ENCODE results near the gene DNAJC8. TPM values are rescaled to one million over a fixed set of nuclear protein-coding genes. Genes with fewer than 3 reads are reported as not detected.

DNAJC8 gene
- total and polyA plus RNA-seq, 2 of the 8 experiments (the other 6 are each of a cell fraction or from before 2014, with no cell fraction given), result 116 to 134 TPM

DNA sequence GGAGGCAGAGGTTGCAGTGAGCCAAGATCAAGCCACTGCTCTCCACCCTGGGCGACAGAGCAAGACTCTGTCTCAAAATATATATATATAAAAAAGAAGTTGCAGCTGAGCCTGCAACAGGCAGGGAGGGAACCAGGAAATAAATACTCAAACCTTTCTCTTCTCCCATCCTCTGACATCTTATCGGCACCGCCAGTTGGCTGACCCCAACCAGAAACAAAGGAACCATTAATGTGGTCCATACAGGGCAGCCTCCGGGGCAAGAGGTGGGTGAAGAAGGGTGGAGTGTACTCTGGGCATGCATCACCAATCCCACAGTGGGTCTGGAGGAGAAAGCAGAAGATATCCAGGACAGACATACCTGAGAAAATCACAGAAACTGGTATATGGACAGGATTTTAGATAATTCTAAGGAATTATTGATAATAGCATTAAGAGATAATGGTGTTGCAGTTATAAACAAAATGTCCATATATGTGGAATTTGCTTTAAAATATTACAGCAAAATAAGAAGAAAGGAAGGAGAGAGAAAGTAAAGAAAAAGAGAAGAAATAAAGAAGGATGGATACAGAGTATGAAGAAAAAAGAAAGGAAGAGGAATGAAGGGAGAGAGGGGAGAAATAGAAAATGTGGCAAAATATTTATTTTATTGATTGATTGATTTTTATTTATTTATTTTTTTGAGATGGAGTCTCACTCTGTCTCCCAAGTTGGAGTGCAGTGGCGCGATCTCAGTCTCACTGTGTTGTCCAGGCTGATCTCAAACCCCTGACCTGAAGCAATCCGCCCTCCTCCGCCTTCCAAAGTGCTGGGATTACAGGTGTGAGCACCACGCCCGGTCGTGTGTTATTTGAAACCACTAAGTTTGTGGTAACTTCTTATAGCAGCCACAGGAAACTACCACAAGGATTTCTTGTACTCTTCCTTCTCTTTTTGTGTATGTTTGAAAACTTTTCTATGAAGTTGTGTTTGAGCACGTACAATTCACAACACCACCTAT lies 52.2 kb downstream of the DNAJC8 start (continued):
- no peak for TF ChIP-seq BCL11A (IDR thresholded peaks at IDR 0.05; ENCODE audit: low read depth in 2 of 2, low read length in 2 of 2)
- no peak for TF ChIP-seq YY1 (IDR thresholded peaks at IDR 0.05; ENCODE audit: low read depth, low read length)
- no peak for TF ChIP-seq KDM1A (IDR thresholded peaks at IDR 0.05; ENCODE audit: borderline replicate concordance, low read length)
- TF ChIP-seq RBBP5 (IDR thresholded peaks at IDR 0.05; ENCODE audit: borderline replicate concordance, low read depth, low read length), result no peak
- no peak for TF ChIP-seq CEBPB (IDR thresholded peaks at IDR 0.05; ENCODE audit: low read depth, low read length)
- TF ChIP-seq RAD21 (IDR thresholded peaks at IDR 0.05 in 1 of 2, conservative IDR thresholded peaks at IDR 0.05 in 1 of 2; ENCODE audit: low read depth in 2 of 2, low read length in 2 of 2), result no peak
- TF ChIP-seq POU5F1 (IDR thresholded peaks at IDR 0.05; ENCODE audit: low read depth, low read length), result no peak
- no peak for TF ChIP-seq TAF1 (IDR thresholded peaks at IDR 0.05; ENCODE audit: low read depth, low read length)
- no peak for TF ChIP-seq RNF2 (IDR thresholded peaks at IDR 0.05; ENCODE audit: borderline replicate concordance, low read depth, low read length, missing control alignments, poor library complexity, severe bottlenecking)
- TF ChIP-seq RXRA (IDR thresholded peaks at IDR 0.05; ENCODE audit: insufficient read depth, low read depth, low read length), result no peak
- no peak for TF ChIP-seq RFX5 (IDR thresholded peaks at IDR 0.05; ENCODE audit: borderline replicate concordance, low read depth, low read length)
